Endodermal cell (in vitro differentiated cells): ENCODE results near the gene ENGASE. TPM values are rescaled to one million over a fixed set of nuclear protein-coding genes. Genes with fewer than 3 reads are reported as not detected.

Source experiments
- DNase-seq: peaks from one replicate; pipeline ENCODE4 v3.0.0-alpha.2; 2017
- H3K27ac ChIP-seq: 2 replicates; pipeline ENCODE4 v1.5.1; 2013; ENCODE audit warnings: mild to moderate bottlenecking, low read depth, low read length, moderate library complexity
- H3K27me3 ChIP-seq: 2 replicates; pipeline ENCODE4 v1.6.1; 2013; ENCODE audit warnings: mild to moderate bottlenecking, low read length, moderate library complexity; ENCODE audit not compliant: insufficient read depth, control insufficient read depth, poor library complexity, severe bottlenecking
- H3K36me3 ChIP-seq: 2 replicates; pipeline ENCODE4 v1.7.0; 2013; ENCODE audit warnings: mild to moderate bottlenecking, low read length, moderate library complexity; ENCODE audit not compliant: control insufficient read depth, insufficient read depth
- H3K4me1 ChIP-seq: one replicate; pipeline ENCODE4 v1.7.0; 2013; ENCODE audit warnings: low read length; ENCODE audit not compliant: control insufficient read depth, insufficient read depth
- H3K4me3 ChIP-seq: 2 replicates; pipeline ENCODE4 v1.5.1; 2013; ENCODE audit warnings: mild to moderate bottlenecking, low read length, moderate library complexity
- H3K9ac ChIP-seq: 2 replicates; pipeline ENCODE4 v1.6.1; 2013; ENCODE audit warnings: mild to moderate bottlenecking, low read length, moderate library complexity; ENCODE audit not compliant: poor library complexity, severe bottlenecking; ENCODE audit errors: extremely low read depth
- H3K9me3 ChIP-seq: 2 replicates; pipeline ENCODE4 v1.6.1; 2013; ENCODE audit warnings: mild to moderate bottlenecking, low read length, moderate library complexity; ENCODE audit not compliant: control insufficient read depth
- H3K27ac Mint-ChIP-seq: 2 replicates; pipeline ENCODE4 v1.8.0; 2020; ENCODE audit warnings: mixed read lengths
- H3K27me3 Mint-ChIP-seq: 2 replicates; pipeline ENCODE4 v1.8.0; 2021; ENCODE audit warnings: mild to moderate bottlenecking, mixed read lengths; ENCODE audit not compliant: insufficient read depth
- H3K36me3 Mint-ChIP-seq: 2 replicates; pipeline ENCODE4 v1.8.0; 2020; ENCODE audit warnings: low read depth, mixed read lengths
- H3K4me1 Mint-ChIP-seq: 2 replicates; pipeline ENCODE4 v1.8.0; 2020; ENCODE audit warnings: mixed read lengths
- H3K4me3 Mint-ChIP-seq: 2 replicates; pipeline ENCODE4 v1.8.0; 2020; ENCODE audit warnings: mild to moderate bottlenecking, moderate library complexity, mixed read lengths
- H3K9me3 Mint-ChIP-seq: 2 replicates; pipeline ENCODE4 v1.8.0; 2020; ENCODE audit warnings: mild to moderate bottlenecking, mixed read lengths
- WGBS, 2 experiments: methylation state at CpG; one replicate each; pipeline versions ENCODE4 v1.1.5 to v1.1.7; 2013; ENCODE audit warnings: missing lambda C conversion rate in 2 of 2, mixed read lengths in 1 of 2; ENCODE audit not compliant: insufficient coverage in 1 of 2, insufficient read length in 1 of 2; 5-methylcytosine and 5-hydroxymethylcytosine counted together
- total RNA-seq, 2 donors: library from RNA; stranded (reverse); fragmentation: NEBNext Ultra II Directional in 1 of 2; extraction: Animal tissue kit (Norgen Biotek cat#: 25700) in 1 of 2; gene quantifications; 2 replicates in 1 of 2; 3 replicates in 1 of 2; pipeline ENCODE4 v1.2.1, GENCODE V29; 2021
- TF ChIP-seq, protein P1 (sequence below): fragments of 200-600 bp; sonication (generic); conservative IDR thresholded peaks from 2 replicates; pipeline ENCODE4 v1.5.0; 2021; ENCODE audit warnings: antibody characterized with exemption, mild to moderate bottlenecking

The ENGASE gene
- total RNA-seq, 2 donors from 2014 or later: 40.8 to 42.0 TPM

DNA sequence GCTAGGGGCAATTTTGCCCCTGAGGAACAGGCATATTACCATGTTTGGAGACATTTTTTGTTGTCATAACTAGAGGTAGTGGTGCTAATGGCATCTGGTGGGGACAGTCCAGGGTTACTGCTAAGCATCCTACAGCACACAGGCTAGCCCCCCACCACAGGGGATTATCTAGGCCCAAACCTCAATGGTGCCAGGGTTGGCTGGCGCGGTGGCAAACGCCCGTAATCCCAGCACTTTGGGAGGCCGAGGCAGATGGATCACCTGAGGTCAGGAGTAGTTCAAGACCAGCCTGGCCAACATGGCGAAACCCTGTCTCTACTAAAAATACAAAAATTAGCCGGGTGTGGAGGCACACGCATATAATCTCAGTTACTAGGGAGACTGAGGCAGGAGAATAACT, 35.5 kb upstream of the ENGASE start:
- Mint-ChIP-seq H3K4me3 (no peak overlapping the region), H3K4me1 (no peaks in the 10 kb centered on the region), H3K9me3 (no peaks in the 10 kb centered on the region), H3K27me3 (peaks cover 19% of the 10 kb centered on the region), H3K36me3 (no peaks in the 10 kb centered on the region), H3K27ac (no peak overlapping the region)
- Histone ChIP-seq H3K36me3 (no peaks in the 10 kb centered on the region), H3K4me3 (no peak overlapping the region), H3K9me3 (no peaks in the 10 kb centered on the region), H3K27ac (no peak overlapping the region), H3K27me3 (no peaks in the 10 kb centered on the region), H3K4me1 (no peaks in the 10 kb centered on the region), H3K9ac (no peak overlapping the region)
- DNase-seq: peak; percentile 14
- TF ChIP-seq, protein P1, sequence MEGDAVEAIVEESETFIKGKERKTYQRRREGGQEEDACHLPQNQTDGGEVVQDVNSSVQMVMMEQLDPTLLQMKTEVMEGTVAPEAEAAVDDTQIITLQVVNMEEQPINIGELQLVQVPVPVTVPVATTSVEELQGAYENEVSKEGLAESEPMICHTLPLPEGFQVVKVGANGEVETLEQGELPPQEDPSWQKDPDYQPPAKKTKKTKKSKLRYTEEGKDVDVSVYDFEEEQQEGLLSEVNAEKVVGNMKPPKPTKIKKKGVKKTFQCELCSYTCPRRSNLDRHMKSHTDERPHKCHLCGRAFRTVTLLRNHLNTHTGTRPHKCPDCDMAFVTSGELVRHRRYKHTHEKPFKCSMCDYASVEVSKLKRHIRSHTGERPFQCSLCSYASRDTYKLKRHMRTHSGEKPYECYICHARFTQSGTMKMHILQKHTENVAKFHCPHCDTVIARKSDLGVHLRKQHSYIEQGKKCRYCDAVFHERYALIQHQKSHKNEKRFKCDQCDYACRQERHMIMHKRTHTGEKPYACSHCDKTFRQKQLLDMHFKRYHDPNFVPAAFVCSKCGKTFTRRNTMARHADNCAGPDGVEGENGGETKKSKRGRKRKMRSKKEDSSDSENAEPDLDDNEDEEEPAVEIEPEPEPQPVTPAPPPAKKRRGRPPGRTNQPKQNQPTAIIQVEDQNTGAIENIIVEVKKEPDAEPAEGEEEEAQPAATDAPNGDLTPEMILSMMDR: no peak
- 81 to 87% methylated on average over 8 of the region's 8 CpGs for WGBS, 2 experiments

- no peaks in the 10 kb centered on the region for H3K9me3 Mint-ChIP-seq
- TF ChIP-seq, protein P1: no peak
- H3K27me3 Mint-ChIP-seq: peaks cover 25% of the 10 kb centered on the region
- Histone ChIP-seq H3K9ac (no peak overlapping the region), H3K27ac (no peak overlapping the region), H3K4me3 (no peak overlapping the region), H3K4me1 (no peaks in the 10 kb centered on the region), H3K9me3 (no peaks in the 10 kb centered on the region), H3K36me3 (no peaks in the 10 kb centered on the region), H3K27me3 (peaks cover 4% of the 10 kb centered on the region)
- no peak overlapping the region for H3K27ac Mint-ChIP-seq
- WGBS, 2 experiments: 83 to 100% methylated on average over 1 to 6 of the region's 6 CpGs
- H3K4me1 Mint-ChIP-seq: no peaks in the 10 kb centered on the region
- no peaks in the 10 kb centered on the region for H3K36me3 Mint-ChIP-seq
- H3K4me3 Mint-ChIP-seq: no peak overlapping the region
- DNase-seq: no peak
These were observed 34.7 kb upstream of the ENGASE start for GRCh38 chr17:79039886-79040285.

GRCh38 chr17:79041041-79041570, 33.5 kb upstream of the ENGASE start:
- Histone ChIP-seq H3K9ac (no peak overlapping the region), H3K36me3 (no peaks in the 10 kb centered on the region), H3K4me3 (no peak overlapping the region), H3K27ac (no peak overlapping the region), H3K4me1 (no peaks in the 10 kb centered on the region), H3K9me3 (no peaks in the 10 kb centered on the region), H3K27me3 (peaks cover 4% of the 10 kb centered on the region)
- Mint-ChIP-seq H3K4me3 (no peak overlapping the region), H3K27me3 (peaks cover 23% of the 10 kb centered on the region), H3K27ac (no peak overlapping the region), H3K9me3 (no peaks in the 10 kb centered on the region), H3K4me1 (no peaks in the 10 kb centered on the region), H3K36me3 (no peaks in the 10 kb centered on the region)
- WGBS, 2 experiments: 85 to 89% methylated on average over 6 to 13 of the region's 13 CpGs
- no peak for DNase-seq
- TF ChIP-seq, protein P1: no peak
